ENCODE data around the gene FIZ1. TPM values are rescaled to one million over a fixed set of nuclear protein-coding genes. Genes with fewer than 3 reads are reported as not detected.
A peak's percentile ranks its signal among the peaks of the same experiment; 100 is the strongest.

The FIZ1 gene
- total and polyA plus RNA-seq, 2 of the 4 experiments (the other 2 are of a cell fraction), result 1.3 to 5.9 TPM

GRCh38 chr19:55544776-55545439, 54.4 kb downstream of the FIZ1 start:
- no peak overlapping the region for H3K4me2 ChIP-seq (ENCODE audit: low read depth, low read length)
- H3K27me3 ChIP-seq (ENCODE audit: control insufficient read depth, insufficient read depth, low read length), result no peaks in the 10 kb centered on the region
- H3K4me3 ChIP-seq (ENCODE audit: insufficient read depth, low read depth, low read length), result no peak overlapping the region
- 75% methylated on average over 3 of the region's 23 CpGs; no CpG with 5 or more reads in 1 of the 2 experiments for WGBS, 2 experiments (ENCODE audit: extremely low coverage in 2 of 2, insufficient read length in 1 of 2)
- H3K9ac ChIP-seq (ENCODE audit: low read depth, low read length), result no peak overlapping the region
- H3K4me1 ChIP-seq (ENCODE audit: control insufficient read depth, insufficient read depth, low read length), result peaks cover 21% of the 10 kb centered on the region
- ChIA-PET CTCF (interaction anchor here (0.6 kb wide), 1 partner anchor 17 kb away, joined by 3 read pairs; no protein-coding TSS in a partner anchor), POLR2A (ENCODE audit: unreplicated experiment) (no interaction called here)
- H4K8ac ChIP-seq (ENCODE audit: low read depth in 2 of 2, low read length in 2 of 2), result no peak overlapping the region
- no peaks in the 10 kb centered on the region for H4K20me1 ChIP-seq (ENCODE audit: insufficient read depth, low read length)
- H4K5ac ChIP-seq (ENCODE audit: low read depth, low read length), result no peak overlapping the region
- H2AK5ac ChIP-seq (ENCODE audit: low read depth, low read length), result 0 out of 2 replicates have a peak overlapping the region, but pooled peaks have one; percentile 20
- in situ Hi-C loops (cut with MboI; ENCODE audit: low sequenced_read_pairs) (no loop called here), intact Hi-C loops (cut with micrococcal nuclease) (no loop called here), dilution Hi-C loops (cut with HindIII; ENCODE audit: low sequenced_read_pairs, unreplicated experiment) (no loop called here)
- no peak overlapping the region for H3K18ac ChIP-seq (ENCODE audit: low read depth, low read length)
- H4K91ac ChIP-seq (ENCODE audit: insufficient read depth, low read depth, low read length), result peak overlapping the region; percentile 73; the same call in 1 of the 2 replicates
- no peak overlapping the region for H3K27ac ChIP-seq (ENCODE audit: insufficient read depth, low read length)
- BruUV-seq (replicated peaks), result no TSS peak
- no peaks in the 10 kb centered on the region for H3K79me1 ChIP-seq (ENCODE audit: low read depth in 1 of 2, low read length in 2 of 2)
- H2AK9ac ChIP-seq (replicated peaks; ENCODE audit: low read depth, low read length, poor library complexity), result no peak overlapping the region
- no peak overlapping the region for H3K23ac ChIP-seq (ENCODE audit: low read depth, low read length)
- H2BK5ac ChIP-seq (ENCODE audit: low read depth, low read length, poor library complexity, severe bottlenecking), result no peak overlapping the region
- H2BK15ac ChIP-seq (ENCODE audit: low read depth, low read length), result no peak overlapping the region
- no peaks in the 10 kb centered on the region for H3K36me3 ChIP-seq (ENCODE audit: control insufficient read depth, insufficient read depth, low read length)
- no peak overlapping the region for H3K56ac ChIP-seq (ENCODE audit: extremely low read depth, insufficient read depth, low read length)
- 0 out of 2 replicates have a peak, but pooled peaks cover 5% of the 10 kb centered on the region for H3K9me1 ChIP-seq (ENCODE audit: insufficient read depth, low read length)
- H2AFZ ChIP-seq (replicated peaks; ENCODE audit: low read length, poor library complexity), result no peak overlapping the region
- no peak overlapping the region for H3K4ac ChIP-seq (ENCODE audit: low read depth, low read length)
- no peak for ATAC-seq (ENCODE audit: low read depth)
- peak overlapping the region; percentile 71; the same call in 1 of the 2 replicates for H2BK120ac ChIP-seq (ENCODE audit: low read depth, low read length)
- TF ChIP-seq BHLHE40 (IDR thresholded peaks at IDR 0.05; ENCODE audit: low read depth, low read length), result no peak
- no peak for TF ChIP-seq RCOR1 (IDR thresholded peaks at IDR 0.05; ENCODE audit: insufficient replicate concordance, low read length)
- TF ChIP-seq RFX5 (IDR thresholded peaks at IDR 0.05; ENCODE audit: low read depth, low read length), result no peak
- TF ChIP-seq, protein P1, sequence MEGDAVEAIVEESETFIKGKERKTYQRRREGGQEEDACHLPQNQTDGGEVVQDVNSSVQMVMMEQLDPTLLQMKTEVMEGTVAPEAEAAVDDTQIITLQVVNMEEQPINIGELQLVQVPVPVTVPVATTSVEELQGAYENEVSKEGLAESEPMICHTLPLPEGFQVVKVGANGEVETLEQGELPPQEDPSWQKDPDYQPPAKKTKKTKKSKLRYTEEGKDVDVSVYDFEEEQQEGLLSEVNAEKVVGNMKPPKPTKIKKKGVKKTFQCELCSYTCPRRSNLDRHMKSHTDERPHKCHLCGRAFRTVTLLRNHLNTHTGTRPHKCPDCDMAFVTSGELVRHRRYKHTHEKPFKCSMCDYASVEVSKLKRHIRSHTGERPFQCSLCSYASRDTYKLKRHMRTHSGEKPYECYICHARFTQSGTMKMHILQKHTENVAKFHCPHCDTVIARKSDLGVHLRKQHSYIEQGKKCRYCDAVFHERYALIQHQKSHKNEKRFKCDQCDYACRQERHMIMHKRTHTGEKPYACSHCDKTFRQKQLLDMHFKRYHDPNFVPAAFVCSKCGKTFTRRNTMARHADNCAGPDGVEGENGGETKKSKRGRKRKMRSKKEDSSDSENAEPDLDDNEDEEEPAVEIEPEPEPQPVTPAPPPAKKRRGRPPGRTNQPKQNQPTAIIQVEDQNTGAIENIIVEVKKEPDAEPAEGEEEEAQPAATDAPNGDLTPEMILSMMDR (conservative IDR thresholded peaks at IDR 0.05; ENCODE audit: low read depth, low read length), result no peak
- TF ChIP-seq RAD21 (IDR thresholded peaks at IDR 0.05; ENCODE audit: low read length), result no peak
- no peak for TF ChIP-seq NFE2L2 (IDR thresholded peaks at IDR 0.05; ENCODE audit: low read depth, low read length)
- TF ChIP-seq CEBPB (IDR thresholded peaks at IDR 0.05; ENCODE audit: low read depth, low read length), result no peak
- no peak for TF ChIP-seq MAZ (IDR thresholded peaks at IDR 0.05; ENCODE audit: borderline replicate concordance, low read depth, low read length)
- no peak for TF ChIP-seq ELK1 (IDR thresholded peaks at IDR 0.05; ENCODE audit: borderline replicate concordance, low read depth, low read length)
- no peak for TF ChIP-seq FOS (IDR thresholded peaks at IDR 0.05; ENCODE audit: low read depth, low read length)
- TF ChIP-seq USF2 (IDR thresholded peaks at IDR 0.05; ENCODE audit: low read depth, low read length), result no peak
- TF ChIP-seq CHD1 (IDR thresholded peaks at IDR 0.05; ENCODE audit: low read depth, low read length), result no peak
- no peak for TF ChIP-seq MXI1 (IDR thresholded peaks at IDR 0.05; ENCODE audit: borderline replicate concordance, low read depth, low read length)
- TF ChIP-seq MAFK (IDR thresholded peaks at IDR 0.05; ENCODE audit: low read depth, low read length), result no peak
- TF ChIP-seq SMC3 (IDR thresholded peaks at IDR 0.05; ENCODE audit: low read depth, low read length), result no peak
- TF ChIP-seq POLR2A (IDR thresholded peaks at IDR 0.05; ENCODE audit: low read depth, low read length), result no peak
- H3K9me3 ChIP-seq (ENCODE audit: control insufficient read depth, insufficient read depth, low read length), result no peaks in the 10 kb centered on the region; the same call in 1 of the 2 replicates
- no peak overlapping the region for H3K14ac ChIP-seq (replicated peaks; ENCODE audit: low read depth, low read length)
- no peak for DNase-seq
- H2BK20ac ChIP-seq (ENCODE audit: low read depth, low read length), result no peak overlapping the region
